Activated T-cell treated with anti-CD3 and anti-CD28 coated beads, Interleukin-2, amount 50 U/mL, for 24 hours (primary cell): ENCODE results near the gene NNAT.

Experiments
- DNase-seq: peaks from one replicate; pipeline ENCODE4 v3.0.0-alpha.2; 2020
- H3K27ac Mint-ChIP-seq: 2 replicates; pipeline ENCODE4 v1.8.0; 2020; ENCODE audit warnings: mild to moderate bottlenecking, mixed read lengths
- H3K27me3 Mint-ChIP-seq: 2 replicates; pipeline ENCODE4 v1.8.0; 2020; ENCODE audit warnings: mixed read lengths
- H3K36me3 Mint-ChIP-seq: 2 replicates; pipeline ENCODE4 v1.8.0; 2020; ENCODE audit warnings: low read depth, mixed read lengths
- H3K4me1 Mint-ChIP-seq: 2 replicates; pipeline ENCODE4 v1.8.0; 2020; ENCODE audit warnings: low read depth, mixed read lengths
- H3K4me3 Mint-ChIP-seq: 2 replicates; pipeline ENCODE4 v1.8.0; 2020; ENCODE audit warnings: mild to moderate bottlenecking, moderate library complexity, mixed read lengths
- H3K9me3 Mint-ChIP-seq: 2 replicates; pipeline ENCODE4 v1.8.0; 2020; ENCODE audit warnings: mixed read lengths

The NNAT gene

DNA sequence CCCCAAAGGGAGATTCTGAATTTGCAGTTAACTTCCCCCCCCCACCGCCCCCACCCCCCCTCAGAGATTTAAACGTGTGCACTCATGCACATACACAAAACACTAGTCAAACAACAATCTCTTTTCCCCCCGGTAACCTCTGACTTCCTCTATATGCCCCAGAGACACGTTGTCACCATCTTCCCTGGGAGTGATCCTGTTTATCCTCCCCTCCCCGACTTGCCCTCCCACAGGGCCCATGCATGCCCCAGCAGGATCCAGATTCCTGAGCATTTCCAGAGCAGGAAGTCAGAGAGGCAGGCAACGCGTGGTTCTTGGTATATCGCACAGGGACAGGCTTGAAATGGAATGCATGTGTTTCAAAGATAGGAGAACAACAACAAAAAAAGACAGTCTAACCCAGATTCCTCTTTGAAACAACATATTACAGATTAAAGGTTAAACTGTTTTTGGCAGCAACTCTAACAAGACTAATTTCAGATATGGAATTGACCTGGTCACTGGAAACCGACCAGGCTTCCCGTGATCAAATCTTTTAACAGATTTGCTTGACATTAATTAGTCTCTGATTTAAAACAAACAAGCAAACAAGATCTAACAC, 5.3 kb downstream of the NNAT start:
- peak overlapping the region; percentile 77 for H3K27ac Mint-ChIP-seq
- DNase-seq: no peak
- no peaks in the 10 kb centered on the region for H3K9me3 Mint-ChIP-seq
- H3K4me1 Mint-ChIP-seq: peaks cover 54% of the 10 kb centered on the region
- no peaks in the 10 kb centered on the region for H3K27me3 Mint-ChIP-seq
- H3K4me3 Mint-ChIP-seq: peak overlapping the region; percentile 89
- H3K36me3 Mint-ChIP-seq: peaks cover 25% of the 10 kb centered on the region

- DNase-seq: peak; percentile 37
- H3K4me3 Mint-ChIP-seq: peak overlapping the region; percentile 89
- H3K9me3 Mint-ChIP-seq: no peaks in the 10 kb centered on the region
- peaks cover 50% of the 10 kb centered on the region for H3K4me1 Mint-ChIP-seq
- H3K27ac Mint-ChIP-seq: peak overlapping the region; percentile 99
- H3K27me3 Mint-ChIP-seq: no peaks in the 10 kb centered on the region
- H3K36me3 Mint-ChIP-seq: peaks cover 23% of the 10 kb centered on the region
These were observed 6.0 kb downstream of the NNAT start for GRCh38 chr20:37526839-37527637.

GRCh38 chr20:37527638-37528445, 6.8 kb downstream of the NNAT start, which contains the start of gene BLCAP:
BLCAP (minus strand) TSS chr20:37527876; CDS start chr20:37519174, 8,702 bp downstream.
- Mint-ChIP-seq H3K4me1 (peaks cover 47% of the 10 kb centered on the region), H3K9me3 (no peaks in the 10 kb centered on the region), H3K27ac (peak within 1 kb of the TSS; percentile 99), H3K4me3 (peak within 1 kb of the TSS; percentile 89), H3K36me3 (peaks cover 22% of the 10 kb centered on the region), H3K27me3 (no peaks in the 10 kb centered on the region)
- peak; percentile 95 for DNase-seq

DNA sequence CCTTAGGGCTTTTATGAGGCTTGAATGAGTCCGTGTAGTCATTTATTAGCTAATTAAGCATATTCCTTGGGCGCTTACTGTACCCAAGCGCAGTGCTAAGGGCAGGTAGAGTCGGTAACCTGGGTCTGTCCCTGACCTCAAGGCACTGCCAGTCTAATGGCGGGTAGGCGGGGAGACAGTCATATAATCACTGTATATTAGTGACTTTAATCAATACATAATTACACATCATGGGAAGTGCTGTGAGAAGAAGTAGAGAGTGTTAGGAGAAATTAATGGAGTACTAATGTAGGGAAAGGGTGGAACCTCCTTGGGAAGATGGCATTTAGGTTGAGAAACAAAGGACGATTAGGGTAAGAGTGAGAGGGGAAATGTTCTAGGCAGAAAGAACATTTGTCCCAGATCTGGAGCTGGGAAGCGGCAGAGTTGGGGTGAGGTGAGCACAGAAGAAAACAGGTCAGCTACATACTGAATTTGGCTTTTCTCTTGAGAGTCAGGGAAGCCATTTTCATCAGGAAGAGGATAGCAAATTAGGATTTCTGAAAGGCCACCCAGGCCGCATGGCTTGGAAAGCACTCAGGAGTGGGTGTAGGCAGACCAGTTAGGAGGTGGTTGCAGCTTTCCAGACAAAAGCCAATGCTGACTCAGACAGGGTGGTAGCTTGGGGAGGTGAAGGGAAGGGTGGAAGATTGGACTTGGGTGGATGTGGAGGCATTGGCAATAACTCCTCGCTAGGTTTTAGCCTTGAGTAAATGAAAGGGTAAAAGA, 7.6 kb downstream of the NNAT start:
- H3K4me3 Mint-ChIP-seq: peak overlapping the region; percentile 89
- H3K4me1 Mint-ChIP-seq: peaks cover 40% of the 10 kb centered on the region
- no peaks in the 10 kb centered on the region for H3K27me3 Mint-ChIP-seq
- no peak for DNase-seq
- H3K9me3 Mint-ChIP-seq: no peaks in the 10 kb centered on the region
- H3K27ac Mint-ChIP-seq: peak overlapping the region; percentile 99
- peaks cover 15% of the 10 kb centered on the region for H3K36me3 Mint-ChIP-seq

GRCh38 chr20:37529214-37529967, 8.3 kb downstream of the NNAT start:
- DNase-seq: no peak
- H3K4me3 Mint-ChIP-seq: peak overlapping the region; percentile 89

DNA sequence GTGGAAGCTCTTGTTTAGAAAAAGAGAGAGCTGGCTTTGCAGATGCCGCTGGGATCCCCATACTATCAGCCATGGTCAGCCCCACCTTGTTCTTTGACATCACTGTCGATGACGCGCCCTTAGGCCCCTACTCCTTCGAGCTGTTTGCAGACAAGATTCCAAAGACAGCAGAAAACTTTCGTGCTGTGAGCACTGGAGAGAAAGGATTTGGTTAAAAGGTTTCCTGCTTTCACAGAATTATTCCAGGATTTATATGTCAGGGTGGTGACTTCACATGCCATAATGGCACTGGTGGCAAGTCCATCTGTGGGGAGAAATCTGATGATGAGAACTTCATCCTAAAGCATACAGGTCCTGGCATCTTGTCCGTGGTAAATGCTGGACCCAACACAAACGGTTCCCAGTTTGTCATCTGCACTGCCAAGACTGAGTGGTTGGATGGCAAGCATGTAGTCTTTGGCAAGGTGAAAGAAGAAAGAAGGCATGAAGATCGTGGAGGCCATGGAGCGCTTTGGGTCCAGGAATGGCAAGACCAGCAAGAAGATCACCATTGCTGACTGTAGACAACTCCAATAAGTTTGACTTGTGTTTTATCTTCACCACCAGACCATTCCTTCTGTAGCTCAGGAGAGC, 9.0 kb downstream of the NNAT start:
- Mint-ChIP-seq H3K36me3 (peaks cover 15% of the 10 kb centered on the region), H3K27ac (no peak overlapping the region), H3K4me1 (peaks cover 31% of the 10 kb centered on the region), H3K4me3 (no peak overlapping the region), H3K9me3 (no peaks in the 10 kb centered on the region), H3K27me3 (no peaks in the 10 kb centered on the region)
- DNase-seq: no peak

More at GRCh38 chr20:37529214-37529967, 8.3 kb downstream of the NNAT start:
- Mint-ChIP-seq H3K27ac (no peak overlapping the region), H3K9me3 (no peaks in the 10 kb centered on the region), H3K36me3 (peaks cover 15% of the 10 kb centered on the region), H3K4me1 (peaks cover 34% of the 10 kb centered on the region), H3K27me3 (no peaks in the 10 kb centered on the region)

DNA sequence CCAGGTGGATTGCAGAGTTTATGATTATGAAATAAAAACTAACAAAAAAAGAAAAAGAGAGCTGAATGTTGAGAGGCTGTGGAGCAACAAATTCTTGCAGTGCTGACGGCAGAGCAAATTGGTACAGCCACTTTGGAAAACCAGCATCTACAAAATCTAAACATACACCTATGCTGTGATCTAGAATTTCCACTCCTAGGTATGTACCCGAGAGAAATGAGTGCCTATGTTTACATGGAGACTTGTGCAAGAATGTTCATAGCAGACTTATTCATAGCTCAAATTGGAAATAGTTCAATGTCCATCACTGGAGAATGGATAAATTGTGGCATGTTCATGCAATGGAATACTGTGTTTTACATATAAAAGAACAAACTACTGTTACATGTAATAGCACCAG, 9.6 kb downstream of the NNAT start:
- H3K27ac Mint-ChIP-seq: no peak overlapping the region
- DNase-seq: no peak
- H3K36me3 Mint-ChIP-seq: peaks cover 14% of the 10 kb centered on the region
- peaks cover 25% of the 10 kb centered on the region for H3K4me1 Mint-ChIP-seq
- H3K4me3 Mint-ChIP-seq: no peak overlapping the region
- no peaks in the 10 kb centered on the region for H3K27me3 Mint-ChIP-seq
- H3K9me3 Mint-ChIP-seq: no peaks in the 10 kb centered on the region

- Mint-ChIP-seq H3K4me1 (peaks cover 14% of the 10 kb centered on the region), H3K9me3 (no peaks in the 10 kb centered on the region), H3K36me3 (peaks cover 8% of the 10 kb centered on the region), H3K4me3 (no peak overlapping the region), H3K27me3 (no peaks in the 10 kb centered on the region), H3K27ac (no peak overlapping the region)
- no peak for DNase-seq
These were observed 10.8 kb downstream of the NNAT start for GRCh38 chr20:37531856-37532255.

DNA sequence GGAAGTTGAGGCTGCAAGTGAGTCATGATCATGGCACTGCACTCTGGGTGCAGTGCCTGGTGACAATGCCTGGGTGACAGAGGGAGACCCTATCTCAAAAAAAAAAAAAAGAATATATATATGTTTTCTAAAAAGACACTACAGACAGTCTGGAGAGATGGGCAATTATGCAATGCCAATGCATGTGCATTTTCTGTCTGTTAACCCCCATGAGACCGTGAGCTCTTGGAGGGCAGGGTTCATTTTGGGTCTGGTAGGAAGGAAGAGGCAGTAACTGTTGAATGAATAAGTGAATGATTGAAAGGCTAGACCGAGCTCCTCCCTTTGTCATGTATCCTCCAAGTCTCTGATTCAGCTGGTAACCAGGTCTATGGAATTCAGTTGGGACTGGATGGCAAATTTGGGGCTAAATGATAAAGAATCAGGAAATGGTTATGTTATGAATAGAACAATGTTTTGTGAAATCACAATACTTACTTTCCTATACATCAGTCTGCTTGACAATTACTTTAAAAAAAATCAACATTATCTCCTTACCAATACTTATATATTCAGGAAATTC, 12.2 kb downstream of the NNAT start:
- H3K4me1 Mint-ChIP-seq: peaks cover 14% of the 10 kb centered on the region
- peaks cover 5% of the 10 kb centered on the region for H3K27me3 Mint-ChIP-seq
- DNase-seq: no peak
- H3K36me3 Mint-ChIP-seq: peaks cover 2% of the 10 kb centered on the region
- H3K4me3 Mint-ChIP-seq: no peak overlapping the region
- no peaks in the 10 kb centered on the region for H3K9me3 Mint-ChIP-seq
- no peak overlapping the region for H3K27ac Mint-ChIP-seq

DNA sequence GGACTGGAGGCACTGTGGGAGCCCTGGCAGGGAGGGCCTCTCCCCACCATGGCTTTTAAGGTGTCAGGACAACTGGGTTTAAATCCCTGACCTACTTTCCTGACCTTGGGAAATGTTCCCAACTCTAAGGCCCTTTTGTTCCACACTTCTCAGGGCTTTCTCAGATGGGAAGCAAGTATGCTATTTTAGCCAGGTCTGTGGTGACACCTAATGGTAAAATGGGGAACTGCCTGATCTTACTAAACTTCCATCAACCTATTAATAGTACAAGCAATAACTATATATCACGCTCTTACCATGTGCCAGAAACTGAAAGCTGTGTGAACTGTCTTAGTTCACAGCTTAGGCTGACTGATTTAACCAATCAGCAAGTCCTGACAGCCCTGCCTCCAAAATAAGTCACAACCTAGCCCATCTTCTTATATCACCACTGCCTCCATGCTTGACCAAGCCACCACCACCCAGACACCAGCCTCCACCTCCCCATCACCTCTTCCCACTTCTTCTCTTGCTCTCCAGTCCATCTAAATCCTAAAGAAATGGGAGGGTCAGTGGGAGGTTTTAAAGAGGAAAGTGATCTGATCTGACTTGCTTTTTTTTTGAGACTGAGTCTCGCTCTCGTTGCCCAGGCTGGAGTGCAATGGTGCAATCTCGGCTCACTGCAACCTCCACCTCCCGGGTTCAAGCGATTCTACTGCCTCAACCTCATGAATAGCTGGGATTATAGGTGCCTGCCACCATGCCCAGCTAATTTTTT, 13.5 kb downstream of the NNAT start:
- peak; percentile 37 for DNase-seq
- no peak overlapping the region for H3K4me3 Mint-ChIP-seq
- H3K9me3 Mint-ChIP-seq: no peaks in the 10 kb centered on the region
- peaks cover 4% of the 10 kb centered on the region for H3K4me1 Mint-ChIP-seq
- H3K27me3 Mint-ChIP-seq: peaks cover 10% of the 10 kb centered on the region
- H3K27ac Mint-ChIP-seq: no peak overlapping the region
- no peaks in the 10 kb centered on the region for H3K36me3 Mint-ChIP-seq

- Mint-ChIP-seq H3K4me3 (no peak overlapping the region), H3K27me3 (peaks cover 10% of the 10 kb centered on the region), H3K9me3 (no peaks in the 10 kb centered on the region), H3K27ac (no peak overlapping the region), H3K4me1 (peaks cover 4% of the 10 kb centered on the region), H3K36me3 (no peaks in the 10 kb centered on the region)
- no peak for DNase-seq
These were observed 14.5 kb downstream of the NNAT start for GRCh38 chr20:37535443-37536132.

GRCh38 chr20:37537505-37537904, 16.5 kb downstream of the NNAT start:
- no peak for DNase-seq
- Mint-ChIP-seq H3K4me1 (peaks cover 4% of the 10 kb centered on the region), H3K9me3 (no peaks in the 10 kb centered on the region), H3K4me3 (no peak overlapping the region), H3K27me3 (peaks cover 10% of the 10 kb centered on the region), H3K36me3 (no peaks in the 10 kb centered on the region), H3K27ac (no peak overlapping the region)
